H54 (cell line): ENCODE data around the gene DIAPH2.
A peak's percentile ranks its signal among the peaks of the same experiment; 100 is the strongest.

Source experiments
- DNase-seq: peaks from one replicate; pipeline ENCODE4 v3.0.0; 2011; ENCODE audit warnings: low spot score, mixed read lengths; ENCODE audit not compliant: insufficient read length
- FAIRE-seq: peaks from 3 replicates; lab custom pipeline; 2011; peaks lifted over from hg19 to GRCh38; lab: Jason Lieb, UNC
- POLR2A ChIP-seq: IDR thresholded peaks from 2 replicates; pipeline ENCODE4 v1.6.1; 2011; ENCODE audit warnings: low read depth, mild to moderate bottlenecking, low read length

The DIAPH2 gene

GRCh38 chrX:97461763-97462162 is 777.1 kb downstream of the DIAPH2 start:
- no peak for FAIRE-seq
- TF ChIP-seq POLR2A, result no peak
- no peak for DNase-seq

DNA sequence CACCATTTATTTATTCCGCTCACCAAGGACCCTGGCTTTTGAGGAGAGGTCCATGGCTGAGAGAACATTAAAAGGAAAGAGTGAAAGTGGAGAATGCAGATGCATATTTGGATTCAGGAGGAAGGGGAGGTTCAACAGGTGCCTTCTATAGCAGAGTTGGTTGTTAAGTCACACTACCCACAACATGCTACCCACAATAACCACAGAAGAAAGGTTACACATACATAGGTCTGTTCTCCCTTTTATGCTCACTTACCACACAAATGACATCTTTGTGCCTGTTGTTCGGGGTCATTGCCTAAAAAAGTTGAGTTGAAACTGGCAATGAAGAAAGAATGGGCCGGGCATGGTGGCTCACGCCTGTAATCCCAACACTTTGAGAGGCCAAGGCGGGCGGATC is 786.4 kb downstream of the DIAPH2 start:
- no peak for FAIRE-seq
- DNase-seq, result no peak
- TF ChIP-seq POLR2A, result no peak

GRCh38 chrX:97474933-97475332 is 790.3 kb downstream of the DIAPH2 start:
- DNase-seq, result no peak
- no peak for FAIRE-seq
- TF ChIP-seq POLR2A, result no peak

DNA sequence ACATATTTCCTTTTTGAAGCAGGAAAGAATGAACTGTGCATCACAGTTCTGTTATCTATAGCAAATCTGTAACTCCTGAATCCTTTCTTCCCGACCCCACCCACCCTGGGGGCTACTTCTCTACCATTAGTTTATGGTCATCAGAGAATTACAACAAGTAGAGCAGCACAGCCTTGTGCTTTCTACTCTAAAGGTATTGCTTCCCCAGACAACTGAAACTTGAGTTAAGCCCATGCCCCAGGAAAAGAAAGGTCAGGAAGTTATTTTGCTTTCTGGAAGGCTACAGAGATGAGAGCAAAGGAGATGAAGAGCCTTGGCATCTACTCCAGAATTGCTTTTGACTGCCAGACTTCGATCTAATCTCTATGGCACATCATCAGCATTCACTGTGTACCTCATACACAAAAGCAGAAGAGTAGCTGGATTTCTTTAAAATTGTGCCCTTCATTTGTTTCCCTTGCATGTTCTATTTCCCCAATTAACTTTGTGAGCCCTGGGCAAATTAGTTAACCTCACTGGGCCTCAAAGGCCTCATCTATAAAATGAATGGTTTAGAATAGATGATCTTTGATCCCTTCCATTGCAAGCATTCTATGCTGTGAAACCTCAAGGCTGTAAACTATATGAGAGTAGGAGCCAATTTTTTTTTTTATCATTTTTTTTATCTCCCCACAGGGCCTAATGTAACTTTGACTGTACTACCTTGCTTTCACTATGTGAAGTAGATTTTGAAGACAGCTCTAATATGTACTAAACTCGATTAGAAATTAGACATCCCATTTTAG is 794.7 kb downstream of the DIAPH2 start:
- TF ChIP-seq POLR2A, result no peak
- DNase-seq (no peak), FAIRE-seq (no peak)

- no peak for TF ChIP-seq POLR2A
- no peak for DNase-seq
- no peak for FAIRE-seq
Observed at GRCh38 chrX:97481228-97481627, 796.6 kb downstream of the DIAPH2 start.

GRCh38 chrX:97482666-97483300 is 798.1 kb downstream of the DIAPH2 start:
- no peak for TF ChIP-seq POLR2A
- DNase-seq (no peak), FAIRE-seq (no peak)

DNA sequence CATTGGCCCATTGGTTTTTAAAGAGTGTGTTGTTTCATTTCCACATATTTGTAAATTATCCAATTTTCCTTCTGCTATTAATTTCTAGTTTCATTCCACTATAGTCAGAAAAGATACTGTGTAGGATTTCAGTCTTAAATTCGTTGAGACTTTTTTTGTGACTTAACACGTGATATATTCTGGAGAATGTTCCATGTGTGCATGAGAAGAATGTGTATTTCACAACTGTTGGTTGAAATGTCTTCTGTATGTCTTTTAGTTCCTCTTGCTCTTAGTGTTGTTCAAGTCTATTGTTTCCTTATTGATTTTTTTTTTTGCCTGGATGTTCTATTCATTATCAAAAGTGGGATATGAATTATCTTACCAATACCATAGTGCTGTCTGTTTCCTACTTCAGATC is 806.0 kb downstream of the DIAPH2 start:
- no peak for DNase-seq
- FAIRE-seq, result no peak
- no peak for TF ChIP-seq POLR2A

DNA sequence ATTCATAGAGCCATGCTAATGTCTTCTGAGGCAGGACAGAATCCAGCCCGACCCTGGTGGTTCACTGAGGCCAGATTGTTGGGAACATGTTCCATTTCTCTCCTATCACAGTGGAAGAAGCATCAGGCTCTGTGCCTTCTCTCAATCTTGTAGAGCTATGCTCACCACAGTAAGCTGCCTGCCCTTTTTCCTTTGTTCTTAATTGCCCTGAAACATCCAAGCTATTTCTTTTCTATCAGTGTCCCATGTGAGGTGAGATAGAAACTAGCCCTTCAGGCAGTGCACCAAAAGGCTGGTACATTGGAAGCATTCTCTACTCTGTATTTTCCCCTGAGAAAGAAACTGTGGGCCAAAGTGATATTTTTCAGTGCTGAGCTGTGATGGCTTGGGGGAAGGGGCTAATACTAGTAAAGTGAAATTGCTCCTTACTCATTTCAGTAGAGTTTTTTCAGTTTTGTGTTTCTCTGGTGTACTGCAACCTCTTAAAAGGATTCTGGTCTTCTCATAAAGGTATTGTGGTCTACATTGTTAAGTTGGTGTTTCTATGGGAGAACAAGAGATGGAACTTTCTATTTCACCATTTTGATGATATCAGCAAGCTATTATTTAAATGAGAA is 810.2 kb downstream of the DIAPH2 start:
- DNase-seq (no peak), FAIRE-seq (no peak)
- no peak for TF ChIP-seq POLR2A

GRCh38 chrX:97498093-97498492 is 813.5 kb downstream of the DIAPH2 start:
- FAIRE-seq (no peak), DNase-seq (no peak)
- no peak for TF ChIP-seq POLR2A

DNA sequence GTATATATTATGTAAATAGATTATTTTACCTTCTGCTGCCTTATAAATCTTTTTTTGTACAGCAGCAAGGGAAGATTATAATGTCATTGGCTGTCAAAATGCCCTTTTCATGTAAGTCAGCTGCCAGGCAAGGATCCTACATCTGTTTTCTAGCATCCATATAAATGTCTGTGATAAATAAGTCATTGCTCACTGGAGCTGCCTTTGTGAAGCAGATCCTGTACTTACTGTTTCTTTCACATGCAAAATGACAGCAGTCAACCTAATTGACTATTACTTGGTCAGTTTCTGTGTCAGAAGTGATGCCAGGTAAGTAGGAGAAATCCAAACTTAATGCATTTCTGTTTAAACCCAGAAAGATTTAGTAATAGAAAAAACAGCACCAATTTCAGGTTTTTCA is 819.8 kb downstream of the DIAPH2 start:
- DNase-seq, result no peak
- FAIRE-seq, result no peak

GRCh38 chrX:97517763-97518162 is 833.1 kb downstream of the DIAPH2 start:
- DNase-seq (no peak), FAIRE-seq (no peak)
- no peak for TF ChIP-seq POLR2A

More for the DNA sequence above, 819.8 kb downstream of the DIAPH2 start:
- TF ChIP-seq POLR2A, result no peak

GRCh38 chrX:97522307-97522706 is 837.7 kb downstream of the DIAPH2 start:
- no peak for DNase-seq
- FAIRE-seq, result no peak
- no peak for TF ChIP-seq POLR2A

DNA sequence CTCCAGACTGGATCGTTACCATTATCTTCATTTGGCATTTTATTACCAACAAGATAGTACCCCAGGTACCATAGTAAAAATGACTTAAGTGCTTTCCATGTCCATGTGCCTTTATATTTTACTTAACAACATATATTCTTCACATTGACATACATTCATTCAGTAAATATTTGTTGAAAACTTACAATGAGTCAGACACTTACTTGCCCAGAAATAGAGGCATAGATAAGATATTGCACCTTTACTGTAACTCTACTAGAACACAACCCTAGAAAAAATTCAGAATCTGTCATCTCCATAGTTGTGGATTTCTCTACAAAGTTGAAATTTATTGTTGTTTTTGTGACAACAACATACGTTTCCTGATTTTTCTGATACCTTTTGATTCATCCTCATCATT is 839.7 kb downstream of the DIAPH2 start:
- no peak for FAIRE-seq
- no peak for DNase-seq
- TF ChIP-seq POLR2A, result no peak

DNA sequence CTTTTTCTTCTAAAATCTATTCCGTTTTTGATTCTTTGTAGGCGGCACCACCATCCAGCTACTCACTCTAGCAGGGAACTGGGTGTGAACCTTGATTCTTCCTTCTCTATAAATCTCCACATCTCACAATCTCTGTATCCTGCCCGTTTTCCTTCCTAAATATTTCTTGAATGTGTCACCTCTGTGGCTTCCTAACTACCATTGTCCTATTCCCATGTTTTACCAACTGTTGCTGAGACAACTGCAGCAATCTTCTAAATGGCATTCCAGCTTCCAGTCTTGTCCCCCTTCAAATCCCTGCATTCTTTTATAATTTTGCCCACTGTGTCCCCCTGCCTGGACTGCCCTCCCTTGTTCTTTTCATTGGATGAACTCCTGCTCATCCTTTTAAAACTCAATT is 840.4 kb downstream of the DIAPH2 start:
- no peak for DNase-seq
- no peak for TF ChIP-seq POLR2A
- peak; percentile 67 for FAIRE-seq

- FAIRE-seq, result no peak
- TF ChIP-seq POLR2A, result no peak
Observed at GRCh38 chrX:97525981-97526380, 841.3 kb downstream of the DIAPH2 start.

More at GRCh38 chrX:97525981-97526380, 841.3 kb downstream of the DIAPH2 start:
- no peak for DNase-seq
